IMR-90 (cell line): Measurements from ENCODE around the gene MAFB. TPM values are rescaled to one million over a fixed set of nuclear protein-coding genes. Genes with fewer than 3 reads are reported as not detected.

Experiments
- ATAC-seq: fragments of 200-7000 bp; cut with Tn5 transposase; 2 replicates; pipeline ENCODE4 v1.9.1; 2020; ENCODE audit warnings: low read depth, mild to moderate bottlenecking, moderate library complexity
- BruUV-seq: library from RNA; stranded (reverse); fragments of 400-500 nt; replicated peaks from 2 replicates; lab custom pipeline; 2021; lab: Mats Ljungman, UMichigan
- CTCF ChIA-PET: fragments of 300-600 bp; formaldehyde crosslinking; extraction: SDS; loops from one replicate; lab custom pipeline; 2021; ENCODE audit warnings: antibody characterized with exemption; lab: Yijun Ruan, JAX
- POLR2A ChIA-PET: fragments of 300-600 bp; sonication (Branson Sonifier 250); formaldehyde crosslinking; loops from one replicate; lab custom pipeline; 2022; ENCODE audit warnings: antibody characterized with exemption; ENCODE audit not compliant: unreplicated experiment; lab: Charles Lee
- DNase-seq: peaks from one replicate; pipeline ENCODE4 v3.0.0; 2013
- H2AFZ ChIP-seq: replicated peaks from 2 replicates; pipeline ENCODE3; 2013; ENCODE audit warnings: low read length, mild to moderate bottlenecking; ENCODE audit not compliant: poor library complexity
- H2AK5ac ChIP-seq: 2 replicates; pipeline ENCODE4 v1.6.1; 2013; ENCODE audit warnings: low read depth, low read length, inconsistent platforms
- H2AK9ac ChIP-seq: replicated peaks from 2 replicates; pipeline ENCODE3; 2013; ENCODE audit warnings: mild to moderate bottlenecking, low read depth, low read length, moderate library complexity; ENCODE audit not compliant: poor library complexity
- H2BK120ac ChIP-seq: 2 replicates; pipeline ENCODE4 v1.6.1; 2013; ENCODE audit warnings: low read depth, low read length, inconsistent platforms
- H2BK15ac ChIP-seq: 3 replicates; pipeline ENCODE4 v1.6.1; 2013; ENCODE audit warnings: low read depth, low read length, inconsistent platforms
- H2BK20ac ChIP-seq: 2 replicates; pipeline ENCODE4 v1.6.1; 2013; ENCODE audit warnings: low read depth, mild to moderate bottlenecking, inconsistent platforms, low read length, moderate library complexity
- H2BK5ac ChIP-seq: 2 replicates; pipeline ENCODE4 v1.6.1; 2013; ENCODE audit warnings: mild to moderate bottlenecking, low read depth, low read length, inconsistent platforms; ENCODE audit not compliant: poor library complexity, severe bottlenecking
- H3K14ac ChIP-seq: replicated peaks from 2 replicates; pipeline ENCODE4 v1.6.1; 2013; ENCODE audit warnings: low read depth, low read length, inconsistent platforms
- H3K18ac ChIP-seq: 2 replicates; pipeline ENCODE4 v1.6.1; 2013; ENCODE audit warnings: low read depth, low read length, control low read depth
- H3K23ac ChIP-seq: 2 replicates; pipeline ENCODE4 v1.6.1; 2013; ENCODE audit warnings: low read depth, low read length, inconsistent platforms
- H3K27ac ChIP-seq: 2 replicates; pipeline ENCODE4 v1.5.1; 2013; ENCODE audit warnings: mild to moderate bottlenecking, control low read depth, low read length; ENCODE audit not compliant: insufficient read depth
- H3K27me3 ChIP-seq: 2 replicates; pipeline ENCODE4 v1.6.1; 2013; ENCODE audit warnings: low read length; ENCODE audit not compliant: control insufficient read depth, insufficient read depth
- H3K36me3 ChIP-seq: 2 replicates; pipeline ENCODE4 v1.6.1; 2013; ENCODE audit warnings: low read length, mixed read lengths; ENCODE audit not compliant: control insufficient read depth, insufficient read depth
- H3K4ac ChIP-seq: 2 replicates; pipeline ENCODE4 v1.6.1; 2013; ENCODE audit warnings: low read depth, low read length, inconsistent platforms
- H3K4me1 ChIP-seq: 2 replicates; pipeline ENCODE4 v1.6.1; 2013; ENCODE audit warnings: low read length, mixed read lengths; ENCODE audit not compliant: control insufficient read depth, insufficient read depth
- H3K4me2 ChIP-seq: 2 replicates; pipeline ENCODE4 v1.6.1; 2013; ENCODE audit warnings: low read depth, mild to moderate bottlenecking, control low read depth, low read length, moderate library complexity
- H3K4me3 ChIP-seq: 2 replicates; pipeline ENCODE4 v1.5.1; 2013; ENCODE audit warnings: low read depth, mild to moderate bottlenecking, control low read depth, low read length, moderate library complexity; ENCODE audit not compliant: insufficient read depth
- H3K56ac ChIP-seq: 2 replicates; pipeline ENCODE4 v1.6.1; 2013; ENCODE audit warnings: low read length, inconsistent platforms; ENCODE audit not compliant: insufficient read depth; ENCODE audit errors: extremely low read depth
- H3K79me1 ChIP-seq, 2 experiments: 2 replicates each; pipeline ENCODE4 v1.6.1; 2013; ENCODE audit warnings: low read length in 2 of 2, inconsistent platforms in 1 of 2, low read depth in 1 of 2
- H3K9ac ChIP-seq: 2 replicates; pipeline ENCODE4 v1.6.1; 2013; ENCODE audit warnings: low read depth, low read length, control low read depth
- H3K9me1 ChIP-seq: 2 replicates; pipeline ENCODE4 v1.6.1; 2013; ENCODE audit warnings: low read length, inconsistent platforms; ENCODE audit not compliant: insufficient read depth
- H3K9me3 ChIP-seq: 2 replicates; pipeline ENCODE4 v1.6.1; 2013; ENCODE audit warnings: low read length; ENCODE audit not compliant: control insufficient read depth, insufficient read depth
- H4K20me1 ChIP-seq: 2 replicates; pipeline ENCODE4 v1.6.1; 2013; ENCODE audit warnings: low read length, inconsistent platforms; ENCODE audit not compliant: insufficient read depth
- H4K5ac ChIP-seq: 2 replicates; pipeline ENCODE4 v1.6.1; 2013; ENCODE audit warnings: mild to moderate bottlenecking, low read depth, low read length, control low read depth
- H4K8ac ChIP-seq, 2 experiments: 2 replicates each; pipeline ENCODE4 v1.6.1; 2013; ENCODE audit warnings: low read depth in 2 of 2, low read length in 2 of 2, control low read depth in 1 of 2, inconsistent platforms in 1 of 2
- H4K91ac ChIP-seq: 2 replicates; pipeline ENCODE4 v1.6.1; 2013; ENCODE audit warnings: low read depth, low read length, inconsistent platforms; ENCODE audit not compliant: insufficient read depth
- RFX5 ChIP-seq: IDR thresholded peaks from 2 replicates; pipeline ENCODE4 v1.8.0; 2012; ENCODE audit warnings: low read depth, mild to moderate bottlenecking, low read length, moderate library complexity
- SMC3 ChIP-seq: fragments of 150-350 bp; IDR thresholded peaks from 2 replicates; pipeline ENCODE4 v1.6.1; 2016; ENCODE audit warnings: low read depth, mild to moderate bottlenecking, antibody characterized with exemption, low read length, moderate library complexity
- WGBS, 2 experiments: methylation state at CpG; one replicate each; pipeline versions ENCODE4 v1.1.5 to v1.1.7; 2013; ENCODE audit warnings: missing lambda C conversion rate in 2 of 2; ENCODE audit not compliant: insufficient read length in 1 of 2; ENCODE audit errors: extremely low coverage in 2 of 2; 5-methylcytosine and 5-hydroxymethylcytosine counted together
- dilution Hi-C: fragments of 300-500 bp; cut with HindIII; formaldehyde crosslinking; loops from one replicate; pipeline ENCODE4 v1.14.3; 2018; ENCODE audit warnings: low sequenced_read_pairs; ENCODE audit not compliant: unreplicated experiment
- in situ Hi-C: fragments of 300-500 bp; cut with MboI; formaldehyde crosslinking; loops from 3 replicates; pipeline ENCODE4 v1.14.3; 2019; ENCODE audit warnings: low sequenced_read_pairs, inconsistent platforms, mixed read lengths
- intact Hi-C: fragments of 100-400 bp; cut with micrococcal nuclease; formaldehyde crosslinking; loops from 2 replicates; pipeline ENCODE4 v1.10.0; 2022
- polyA plus RNA-seq, 3 experiments: library from polyadenylated mRNA; depleted of rRNA; stranded (reverse); fragments of >200 nt; gene quantifications; 2 replicates each; pipeline ENCODE4 v1.2.3, GENCODE V29; 2012; ENCODE audit warnings: low replicate concordance in 1 of 3
- total RNA-seq: library from RNA; depleted of rRNA; stranded (reverse); fragments of >200 nt; gene quantifications from 2 replicates; pipeline ENCODE4 v1.2.3, GENCODE V29; 2012

The MAFB gene
- total and polyA plus RNA-seq, 2 of the 4 experiments (the other 2 are of a cell fraction): 0.07 TPM; not detected in 1

GRCh38 chr20:40676491-40677269 lies 12.4 kb downstream of the MAFB start (continued):
- TF ChIP-seq RFX5: no peak

GRCh38 chr20:40675599-40676221 lies 13.3 kb downstream of the MAFB start:
- Histone ChIP-seq H3K27ac (no peak overlapping the region), H4K91ac (no peak overlapping the region), H3K4me1 (no peaks in the 10 kb centered on the region), H3K9me3 (no peaks in the 10 kb centered on the region), H3K23ac (no peak overlapping the region), H2BK20ac (no peak overlapping the region), H3K79me1 (no peaks in the 10 kb centered on the region), H3K9ac (no peak overlapping the region), H2BK120ac (no peak overlapping the region), H3K18ac (no peak overlapping the region), H2AK9ac (no peak overlapping the region), H2AFZ (no peak overlapping the region), H2AK5ac (no peak overlapping the region), H3K14ac (no peak overlapping the region), H3K4ac (no peak overlapping the region), H3K4me2 (no peak overlapping the region), H2BK5ac (no peak overlapping the region), H3K9me1 (no peaks in the 10 kb centered on the region), H4K5ac (no peak overlapping the region), H4K20me1 (no peaks in the 10 kb centered on the region), H3K27me3 (peaks cover 37% of the 10 kb centered on the region), H2BK15ac (no peak overlapping the region), H3K36me3 (no peaks in the 10 kb centered on the region), H3K56ac (no peak overlapping the region), H4K8ac (no peak overlapping the region), H3K4me3 (no peak overlapping the region)
- in situ Hi-C loops (loop anchor here (25.0 kb wide), 1 partner anchor 788 kb away; no protein-coding TSS in a partner anchor), dilution Hi-C loops (no loop called here), intact Hi-C loops (no loop called here)
- CTCF ChIA-PET: no interaction called here
- no peak for TF ChIP-seq SMC3
- WGBS, 2 experiments: 0% methylated on average over 1 of the region's 5 CpGs; no CpG with 5 or more reads in 1 of the 2 experiments
- no TSS peak for BruUV-seq
- DNase-seq (no peak), ATAC-seq (no peak)
- POLR2A ChIA-PET: no interaction called here
